ENCODE measurements around the gene NAPSA. TPM values are rescaled to one million over a fixed set of nuclear protein-coding genes. Genes with fewer than 3 reads are reported as not detected.

NAPSA gene
- total RNA-seq, 1 donor from 2014 or later, result 2.4 TPM

DNA sequence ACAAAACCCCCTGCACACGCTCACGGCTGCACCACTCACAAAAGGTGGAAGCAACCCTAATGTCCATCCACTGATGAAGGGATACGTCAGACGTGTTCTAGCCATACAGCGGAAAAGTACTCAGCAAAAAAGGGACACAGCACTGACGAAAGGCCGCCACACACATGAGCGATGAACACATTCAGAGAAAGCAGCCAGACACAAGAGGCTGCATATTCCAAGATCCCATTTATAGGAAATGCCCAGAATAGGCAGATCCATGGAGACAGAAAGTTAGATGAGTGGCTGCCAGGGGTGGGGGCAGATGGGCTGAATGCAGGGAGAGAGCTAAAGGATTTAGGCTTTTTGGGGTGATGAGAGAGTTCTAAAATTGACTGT lies 22.4 kb upstream of the NAPSA start:
- Mint-ChIP-seq H3K9me3 (no peaks in the 10 kb centered on the region), H3K27ac (no peak overlapping the region), H3K36me3 (peaks cover 22% of the 10 kb centered on the region), H3K27me3 (ENCODE audit: low read depth) (no peaks in the 10 kb centered on the region), H3K4me3 (no peak overlapping the region), H3K4me1 (peaks cover 22% of the 10 kb centered on the region)
- TF ChIP-seq, protein P1, sequence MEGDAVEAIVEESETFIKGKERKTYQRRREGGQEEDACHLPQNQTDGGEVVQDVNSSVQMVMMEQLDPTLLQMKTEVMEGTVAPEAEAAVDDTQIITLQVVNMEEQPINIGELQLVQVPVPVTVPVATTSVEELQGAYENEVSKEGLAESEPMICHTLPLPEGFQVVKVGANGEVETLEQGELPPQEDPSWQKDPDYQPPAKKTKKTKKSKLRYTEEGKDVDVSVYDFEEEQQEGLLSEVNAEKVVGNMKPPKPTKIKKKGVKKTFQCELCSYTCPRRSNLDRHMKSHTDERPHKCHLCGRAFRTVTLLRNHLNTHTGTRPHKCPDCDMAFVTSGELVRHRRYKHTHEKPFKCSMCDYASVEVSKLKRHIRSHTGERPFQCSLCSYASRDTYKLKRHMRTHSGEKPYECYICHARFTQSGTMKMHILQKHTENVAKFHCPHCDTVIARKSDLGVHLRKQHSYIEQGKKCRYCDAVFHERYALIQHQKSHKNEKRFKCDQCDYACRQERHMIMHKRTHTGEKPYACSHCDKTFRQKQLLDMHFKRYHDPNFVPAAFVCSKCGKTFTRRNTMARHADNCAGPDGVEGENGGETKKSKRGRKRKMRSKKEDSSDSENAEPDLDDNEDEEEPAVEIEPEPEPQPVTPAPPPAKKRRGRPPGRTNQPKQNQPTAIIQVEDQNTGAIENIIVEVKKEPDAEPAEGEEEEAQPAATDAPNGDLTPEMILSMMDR (IDR thresholded peaks at IDR 0.05; ENCODE audit: unreplicated experiment), result no peak
- DNase-seq (ENCODE audit: low spot score in 2 of 2, unreplicated experiment in 2 of 2), result no peak

DNA sequence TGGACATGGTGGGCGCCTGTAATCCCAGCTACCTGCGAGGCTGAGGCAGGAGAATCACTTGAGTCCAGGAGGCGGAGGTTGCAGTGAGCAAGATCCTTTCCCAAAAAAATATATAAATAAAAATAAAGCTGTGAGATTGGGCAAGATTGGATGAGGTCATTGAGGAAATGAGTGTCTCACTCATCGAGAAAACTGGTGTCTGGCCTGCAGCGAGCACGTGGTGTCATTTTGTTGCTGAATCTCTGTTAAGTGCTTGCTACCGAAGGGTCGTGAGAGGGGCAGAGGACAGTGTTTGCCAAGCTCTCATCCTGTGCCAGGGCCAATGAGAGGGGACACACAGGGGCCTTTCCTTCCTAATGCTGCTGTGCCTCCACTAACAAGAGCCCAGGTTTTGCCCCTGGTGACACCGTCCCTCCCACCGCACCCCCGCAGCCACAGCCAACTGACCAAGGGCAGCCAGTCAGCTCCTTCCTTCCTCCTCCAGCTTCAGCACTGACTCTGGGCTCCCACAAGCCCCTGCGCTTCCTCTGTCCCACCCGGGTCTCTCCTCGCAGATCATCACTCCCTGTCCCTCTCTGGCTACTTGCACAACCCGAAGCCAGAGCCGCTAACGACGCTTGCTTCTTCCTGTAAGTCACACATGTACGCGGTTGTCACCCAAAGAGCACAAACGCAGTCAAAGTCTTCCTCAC lies 21.9 kb upstream of the NAPSA start:
- Mint-ChIP-seq H3K4me1 (peaks cover 22% of the 10 kb centered on the region), H3K27ac (no peak overlapping the region), H3K9me3 (no peaks in the 10 kb centered on the region), H3K36me3 (peaks cover 20% of the 10 kb centered on the region), H3K27me3 (ENCODE audit: low read depth) (no peaks in the 10 kb centered on the region), H3K4me3 (no peak overlapping the region)
- TF ChIP-seq, protein P1 (IDR thresholded peaks at IDR 0.05; ENCODE audit: unreplicated experiment), result no peak
- DNase-seq (ENCODE audit: low spot score in 2 of 2, unreplicated experiment in 2 of 2), result no peak

DNA sequence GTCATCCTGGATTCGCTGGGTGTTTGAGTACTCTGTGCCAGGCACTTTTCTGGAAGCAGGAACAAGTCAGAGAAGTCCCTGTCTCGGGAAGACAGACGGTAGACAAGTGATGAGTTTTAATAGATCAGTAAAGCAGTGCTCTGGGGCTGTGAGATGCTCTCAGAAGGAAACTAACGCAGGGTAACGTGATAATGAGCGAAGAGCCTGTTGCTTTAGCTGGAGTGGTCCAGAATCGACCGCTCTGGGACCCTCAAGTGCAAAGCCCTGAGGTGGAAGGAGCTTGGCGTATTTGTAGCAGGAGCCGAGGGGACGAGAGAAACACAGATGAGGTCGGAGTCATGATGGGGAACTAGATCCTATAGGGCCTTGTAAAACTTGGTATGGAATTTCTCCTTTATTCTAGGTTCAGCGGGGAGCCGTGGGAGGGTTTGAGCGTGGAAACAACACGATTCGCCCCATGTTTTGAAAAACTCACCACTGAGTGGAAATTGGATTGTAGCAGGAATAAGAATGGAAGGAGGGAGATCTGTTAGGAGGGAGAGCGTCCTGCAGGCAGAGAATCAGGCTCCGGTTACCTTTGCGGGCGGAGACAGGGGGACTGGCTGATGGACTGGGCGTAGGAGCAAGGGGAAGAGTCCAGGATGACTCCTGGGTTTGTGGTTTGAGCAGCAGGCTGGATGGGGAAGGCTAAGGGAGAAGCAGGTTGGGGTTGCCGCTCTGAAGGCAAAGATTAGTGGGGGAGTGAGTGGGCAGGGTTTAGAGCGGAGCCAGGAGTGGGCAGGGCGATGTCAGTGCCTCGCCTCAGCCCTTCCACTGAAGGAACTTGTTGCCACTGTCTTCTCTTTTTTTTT lies 19.5 kb upstream of the NAPSA start:
- H3K4me1 Mint-ChIP-seq, result peaks cover 22% of the 10 kb centered on the region
- DNase-seq (ENCODE audit: low spot score in 2 of 2, unreplicated experiment in 2 of 2), result no peak
- TF ChIP-seq, protein P1 (IDR thresholded peaks at IDR 0.05; ENCODE audit: unreplicated experiment), result no peak
- H3K4me3 Mint-ChIP-seq, result peak overlapping the region; percentile 86
- H3K36me3 Mint-ChIP-seq, result peaks cover 6% of the 10 kb centered on the region
- no peaks in the 10 kb centered on the region for H3K9me3 Mint-ChIP-seq
- H3K27me3 Mint-ChIP-seq (ENCODE audit: low read depth), result no peaks in the 10 kb centered on the region
- H3K27ac Mint-ChIP-seq, result peak overlapping the region; percentile 91

DNA sequence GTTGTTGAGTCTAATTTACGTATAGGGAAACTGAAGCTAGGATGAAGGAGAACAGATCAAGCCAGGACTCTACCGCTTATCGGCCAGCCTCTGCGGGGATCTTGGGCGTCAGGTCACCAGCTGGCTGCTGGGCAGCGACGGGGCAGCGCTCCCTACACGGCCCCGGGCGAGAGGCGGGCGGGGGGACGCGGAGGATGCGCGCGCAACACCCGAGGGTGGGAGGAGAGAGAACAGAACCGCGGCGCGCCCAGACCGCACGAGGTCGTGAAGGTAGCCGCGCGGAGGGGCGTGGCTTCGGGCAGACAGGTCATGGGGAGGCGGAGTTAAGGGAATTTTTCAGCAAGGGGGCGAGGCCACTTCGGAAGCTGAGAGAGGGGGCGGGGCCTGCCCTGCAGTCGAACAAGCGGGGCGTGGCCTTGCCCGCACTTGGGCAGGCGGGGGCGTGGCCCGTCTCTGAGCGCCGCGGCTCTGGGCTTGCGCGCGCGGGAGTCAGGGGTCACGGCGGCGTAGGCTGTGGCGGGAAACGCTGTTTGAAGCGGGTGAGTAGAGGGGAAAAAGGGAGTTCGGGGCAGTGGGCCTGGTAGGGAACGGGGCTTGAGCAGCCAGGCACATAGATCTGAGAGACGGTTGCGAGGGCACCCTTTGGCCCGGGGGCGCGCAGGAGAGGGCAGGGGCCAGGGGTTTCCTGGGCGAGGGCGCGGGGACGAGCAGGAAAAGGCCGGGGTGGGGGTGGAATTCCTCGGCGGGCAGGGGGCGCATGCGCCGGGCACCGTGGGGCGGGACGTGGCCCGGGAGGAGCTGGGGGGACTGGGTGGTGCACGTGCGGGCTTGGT lies 18.6 kb upstream of the NAPSA start, which contains the start of gene POLD1:
Gene POLD1 (plus strand): TSS at position 496 of the 833 bp plus-strand sequence. CDS start 14,505 bp downstream, outside the sequence.
- Mint-ChIP-seq H3K4me1 (peaks cover 22% of the 10 kb centered on the region), H3K9me3 (no peaks in the 10 kb centered on the region), H3K36me3 (peaks cover 15% of the 10 kb centered on the region), H3K27ac (peak within 1 kb of the TSS; percentile 91), H3K4me3 (peak within 1 kb of the TSS; percentile 86), H3K27me3 (ENCODE audit: low read depth) (no peaks in the 10 kb centered on the region)
- TF ChIP-seq, protein P1 (IDR thresholded peaks at IDR 0.05; ENCODE audit: unreplicated experiment), result no peak
- peak; percentile 98 to 99 for DNase-seq (ENCODE audit: low spot score in 2 of 2, unreplicated experiment in 2 of 2)

Measured in mesothelial cell of epicardium (in vitro differentiated cells).